CD14-positive monocyte (primary cell): ENCODE results near the gene HBA1. TPM values are rescaled to one million over a fixed set of nuclear protein-coding genes. Genes with fewer than 3 reads are reported as not detected.

Experiments used
- DNase-seq, 3 donors: peaks; one replicate each; pipeline ENCODE4 v3.0.0-alpha.2; 2011 to 2022
- H2AFZ ChIP-seq: 2 replicates; pipeline ENCODE4 v1.6.0; 2012; ENCODE audit warnings: mild to moderate bottlenecking, low read depth, low read length, inconsistent platforms; ENCODE audit not compliant: insufficient read depth, poor library complexity, severe bottlenecking
- H3K27ac ChIP-seq, 2 donors: 1 replicate in 1 of 2; 2 replicates in 1 of 2; pipeline ENCODE4 v1.5.1; 2012 to 2013; ENCODE audit warnings: low read length in 2 of 2, control low read depth in 1 of 2, inconsistent platforms in 1 of 2, low read depth in 1 of 2, mild to moderate bottlenecking in 1 of 2
- H3K27me3 ChIP-seq, 2 donors: one replicate each; pipeline versions ENCODE4 v1.6.0 to v1.6.1; 2011 to 2013; ENCODE audit warnings: low read length in 2 of 2; ENCODE audit not compliant: control insufficient read depth in 2 of 2, insufficient read depth in 2 of 2
- H3K36me3 ChIP-seq, 2 donors: replicated peaks in 1 of 2; 1 replicate in 1 of 2; 2 replicates in 1 of 2; pipeline versions ENCODE4 v1.5.1 to v1.6.1; 2012 to 2013; ENCODE audit warnings: low read length in 2 of 2, control low read depth in 1 of 2, inconsistent platforms in 1 of 2, mild to moderate bottlenecking in 1 of 2; ENCODE audit not compliant: insufficient read depth in 2 of 2, control insufficient read depth in 1 of 2
- H3K4me1 ChIP-seq, 2 donors: 1 replicate in 1 of 2; 2 replicates in 1 of 2; pipeline versions ENCODE4 v1.5.1 to v1.6.1; 2012 to 2013; ENCODE audit warnings: low read length in 2 of 2, control low read depth in 1 of 2, inconsistent platforms in 1 of 2, mild to moderate bottlenecking in 1 of 2, moderate library complexity in 1 of 2; ENCODE audit not compliant: insufficient read depth in 2 of 2, control insufficient read depth in 1 of 2
- H3K4me2 ChIP-seq: replicated peaks from 2 replicates; pipeline ENCODE3; 2012; ENCODE audit warnings: low read length, moderate library complexity, mild to moderate bottlenecking; ENCODE audit not compliant: poor library complexity, severe bottlenecking; ENCODE audit errors: extremely low read depth
- H3K4me3 ChIP-seq, 3 experiments: fragments of 200-600 bp in 1 of 3; sonication (generic) in 1 of 3; replicated peaks in 1 of 3; 1 replicate in 2 of 3; 2 replicates in 1 of 3; pipeline ENCODE4 v1.5.1; 2011 to 2013; ENCODE audit warnings: low read length in 3 of 3, mild to moderate bottlenecking in 3 of 3, control low read depth in 2 of 3, low read depth in 2 of 3, inconsistent platforms in 1 of 3, moderate library complexity in 1 of 3
- H3K79me2 ChIP-seq: 2 replicates; pipeline ENCODE4 v1.6.0; 2012; ENCODE audit warnings: mild to moderate bottlenecking, control low read depth, inconsistent platforms, low read length, moderate library complexity; ENCODE audit not compliant: insufficient read depth
- H3K9ac ChIP-seq: 2 replicates; pipeline ENCODE4 v1.6.0; 2017; ENCODE audit warnings: low read length, mild to moderate bottlenecking; ENCODE audit not compliant: insufficient read depth, poor library complexity, severe bottlenecking
- H3K9me3 ChIP-seq, 2 donors: replicated peaks in 1 of 2; 1 replicate in 1 of 2; 2 replicates in 1 of 2; pipeline versions ENCODE4 v1.5.1 to v1.6.1; 2012 to 2013; ENCODE audit warnings: low read length in 2 of 2, control low read depth in 1 of 2; ENCODE audit not compliant: control insufficient read depth in 1 of 2, insufficient read depth in 1 of 2
- H4K20me1 ChIP-seq: 2 replicates; pipeline ENCODE4 v1.6.0; 2012; ENCODE audit warnings: mild to moderate bottlenecking, low read length, control low read depth, moderate library complexity; ENCODE audit not compliant: insufficient read depth
- H3K27ac Mint-ChIP-seq, 7 donors: one replicate each; pipeline ENCODE4 v1.8.0; 2020; ENCODE audit warnings: mild to moderate bottlenecking in 7 of 7, mixed read lengths in 7 of 7, moderate library complexity in 6 of 7, inconsistent platforms in 2 of 7
- H3K27me3 Mint-ChIP-seq, 3 donors: one replicate each; pipeline ENCODE4 v1.8.0; 2021 to 2022; ENCODE audit warnings: low read depth in 3 of 3, mild to moderate bottlenecking in 3 of 3, mixed read lengths in 3 of 3, moderate library complexity in 3 of 3, inconsistent platforms in 1 of 3
- H3K36me3 Mint-ChIP-seq, 2 donors: one replicate each; pipeline ENCODE4 v1.8.0; 2020; ENCODE audit warnings: mixed read lengths in 2 of 2, inconsistent platforms in 1 of 2, mild to moderate bottlenecking in 1 of 2
- H3K4me1 Mint-ChIP-seq: one replicate; pipeline ENCODE4 v1.8.0; 2020; ENCODE audit warnings: mild to moderate bottlenecking, mixed read lengths
- H3K4me3 Mint-ChIP-seq, 2 donors: one replicate each; pipeline ENCODE4 v1.8.0; 2020; ENCODE audit warnings: mild to moderate bottlenecking in 2 of 2, mixed read lengths in 2 of 2, moderate library complexity in 1 of 2
- H3K9me3 Mint-ChIP-seq, 7 donors: one replicate each; pipeline ENCODE4 v1.8.0; 2020 to 2022; ENCODE audit warnings: mixed read lengths in 7 of 7, mild to moderate bottlenecking in 6 of 7, moderate library complexity in 6 of 7, inconsistent platforms in 2 of 7
- CTCF ChIP-seq: fragments of 200-600 bp; IDR thresholded peaks from one replicate; pipeline ENCODE4 v1.8.0; 2022; ENCODE audit warnings: antibody characterized with exemption, mild to moderate bottlenecking
- WGBS: methylation state at CpG from one replicate; pipeline ENCODE4 v1.1.5; 2013; ENCODE audit warnings: missing lambda C conversion rate; ENCODE audit not compliant: insufficient coverage; 5-methylcytosine and 5-hydroxymethylcytosine counted together
- intact Hi-C, 2 donors: fragments of 100-400 bp; cut with micrococcal nuclease; formaldehyde crosslinking; loops; one replicate each; pipeline versions ENCODE4 v1.15.0 to v1.15.1; 2023
- polyA plus RNA-seq, 3 donors: library from polyadenylated mRNA; depleted of rRNA in 1 of 3; unstranded in 2 of 3; stranded (reverse) in 1 of 3; fragments of 300-500 nt in 2 of 3; fragments of >200 nt in 1 of 3; fragmentation: Illumina TruSeq in 2 of 3; gene quantifications; 1 replicate in 2 of 3; 2 replicates in 1 of 3; pipeline ENCODE4 v1.2.3, GENCODE V29; 2012 to 2021

HBA1 gene
- polyA plus RNA-seq, 3 donors, result 0.31 to 23.8 (median 22.9) TPM

DNA sequence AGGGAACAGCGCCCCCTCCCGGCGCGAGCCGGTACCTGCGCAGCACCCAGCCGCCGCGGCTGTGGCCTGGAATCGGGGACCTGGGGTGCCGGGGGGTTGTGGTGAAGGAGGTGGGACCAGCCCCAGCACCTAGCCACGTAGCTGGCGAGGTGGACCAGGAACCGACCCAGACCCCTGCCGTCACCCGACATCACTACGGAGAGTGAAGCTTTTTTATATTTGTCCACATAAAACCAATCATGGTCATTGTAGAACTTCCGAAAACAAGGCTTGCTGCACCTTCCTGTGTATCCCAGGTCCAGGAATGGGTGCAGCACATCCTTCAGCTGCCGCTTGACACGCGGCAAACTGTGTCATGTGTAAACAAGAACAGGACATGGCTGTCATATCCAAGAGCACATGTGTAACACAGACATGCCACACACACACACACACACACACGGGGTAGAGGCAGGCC, 5.1 kb downstream of the HBA1 start:
- H3K9me3 Mint-ChIP-seq, result peaks cover 0 to 6% (median 3%) of the 10 kb centered on the region in 7 donors
- H3K9ac ChIP-seq, result no peak overlapping the region
- no peak overlapping the region for H3K27ac ChIP-seq
- peak overlapping the region in 1 of 3 experiments; percentile 50 for H3K4me3 ChIP-seq
- DNase-seq, result no peak
- TF ChIP-seq CTCF, result peak; percentile 99
- peak overlapping the region; percentile 56 for H3K4me2 ChIP-seq
- peak overlapping the region; percentile 37 for H2AFZ ChIP-seq
- no peaks in the 10 kb centered on the region for H3K36me3 ChIP-seq
- H3K36me3 Mint-ChIP-seq, result peaks cover 9 to 13% of the 10 kb centered on the region in 2 donors
- H3K27me3 Mint-ChIP-seq, result peaks cover 34 to 50% (median 41%) of the 10 kb centered on the region in 3 donors
- 48% methylated on average over 2 of the region's 22 CpGs for WGBS
- intact Hi-C loops, result loop anchor here (1.0 kb wide), 1 partner anchor 74 kb away; no protein-coding TSS in a partner anchor
- peaks cover 8 to 17% of the 10 kb centered on the region in 2 donors for H3K4me1 ChIP-seq
- peak overlapping the region in 1 of 2 donors; percentile 46 for H3K4me3 Mint-ChIP-seq
- peaks cover 0 to 4% of the 10 kb centered on the region in 2 donors for H3K9me3 ChIP-seq
- peaks cover 6% of the 10 kb centered on the region for H3K4me1 Mint-ChIP-seq
- peaks cover 29 to 45% of the 10 kb centered on the region in 2 donors for H3K27me3 ChIP-seq
- peak overlapping the region in 1 of 7 donors; percentile 15 for H3K27ac Mint-ChIP-seq
- H4K20me1 ChIP-seq, result no peaks in the 10 kb centered on the region
- H3K79me2 ChIP-seq, result no peaks in the 10 kb centered on the region

- intact Hi-C loops, result no loop called here
- peaks cover 24 to 39% (median 31%) of the 10 kb centered on the region in 3 donors for H3K27me3 Mint-ChIP-seq
- H3K9me3 Mint-ChIP-seq, result peaks cover 0 to 6% (median 2%) of the 10 kb centered on the region in 7 donors
- H3K4me2 ChIP-seq, result no peak overlapping the region
- 73% methylated on average over 3 of the region's 7 CpGs for WGBS
- H2AFZ ChIP-seq, result no peak overlapping the region
- H4K20me1 ChIP-seq, result no peaks in the 10 kb centered on the region
- peaks cover 6% of the 10 kb centered on the region for H3K4me1 Mint-ChIP-seq
- H3K27me3 ChIP-seq, result peaks cover 21 to 34% of the 10 kb centered on the region in 2 donors
- no peaks in the 10 kb centered on the region for H3K79me2 ChIP-seq
- peak overlapping the region in 1 of 7 donors; percentile 15 for H3K27ac Mint-ChIP-seq
- no peak overlapping the region for H3K9ac ChIP-seq
- no peak overlapping the region for H3K27ac ChIP-seq
- peaks cover 15 to 22% of the 10 kb centered on the region in 2 donors for H3K36me3 Mint-ChIP-seq
- TF ChIP-seq CTCF, result no peak
- peaks cover 2 to 7% of the 10 kb centered on the region in 2 donors for H3K9me3 ChIP-seq
- peaks cover 8 to 17% of the 10 kb centered on the region in 2 donors for H3K4me1 ChIP-seq
- no peak for DNase-seq
- no peak overlapping the region for H3K4me3 ChIP-seq
- no peak overlapping the region for H3K4me3 Mint-ChIP-seq
- H3K36me3 ChIP-seq, result peaks cover 8 to 9% of the 10 kb centered on the region in 2 donors
Measured at GRCh38 chr16:183005-183404, 6.5 kb downstream of the HBA1 start.
